ENCODE data around the gene CLSTN2. TPM values are rescaled to one million over a fixed set of nuclear protein-coding genes. Genes with fewer than 3 reads are reported as not detected.

CLSTN2 gene
- total and polyA plus RNA-seq, 2 of the 8 experiments (the other 6 are each of a cell fraction or from before 2014, with no cell fraction given), result 0.39 to 0.52 TPM

GRCh38 chr3:140626856-140627255 is 691.9 kb downstream of the CLSTN2 start:
- ChIA-PET POLR2A (ENCODE audit: partially characterized antibody) (no interaction called here), CTCF (ENCODE audit: partially characterized antibody) (interaction anchor here (0.9 to 1.1 kb wide), 2 partner anchors 32 to 127 kb away, joined by 3 read pairs; no protein-coding TSS in a partner anchor)
- H3K4me1 ChIP-seq (replicated peaks in 1 of 4; ENCODE audit: control insufficient read depth in 3 of 4, insufficient read depth in 4 of 4, low read length in 3 of 4), result no peaks in the 10 kb centered on the region
- H3K14ac ChIP-seq (ENCODE audit: insufficient read length), result no peak overlapping the region
- H4K91ac ChIP-seq (replicated peaks; ENCODE audit: insufficient read length, low read length), result no peak overlapping the region
- H4K20me1 ChIP-seq (replicated peaks in 1 of 2; ENCODE audit: control insufficient read depth in 1 of 2, insufficient read depth in 2 of 2, low read length in 2 of 2), result no peaks in the 10 kb centered on the region
- no peak overlapping the region for H2AFZ ChIP-seq (ENCODE audit: low read length)
- no peak overlapping the region for H2BK12ac ChIP-seq (ENCODE audit: low read depth, low read length)
- no peaks in the 10 kb centered on the region for H3K27me3 ChIP-seq (replicated peaks in 1 of 4; ENCODE audit: control insufficient read depth in 3 of 4, extremely low read depth in 1 of 4, insufficient read depth in 3 of 4, low read length in 3 of 4)
- no peaks in the 10 kb centered on the region for H3K36me3 ChIP-seq (ENCODE audit: control insufficient read depth in 2 of 4, insufficient read depth in 4 of 4, low read length in 3 of 4)
- no peak overlapping the region for H2BK20ac ChIP-seq (ENCODE audit: low read length)
- H4K8ac ChIP-seq (ENCODE audit: extremely low read depth, insufficient read depth, low read length), result 0 out of 2 replicates have a peak overlapping the region, but pooled peaks have one; percentile 51
- H3K9me3 ChIP-seq (ENCODE audit: insufficient read depth in 2 of 2, low read depth in 1 of 2, low read length in 1 of 2), result no peaks in the 10 kb centered on the region
- no peak overlapping the region for H3K23ac ChIP-seq (ENCODE audit: insufficient read length)
- H3K79me2 ChIP-seq (ENCODE audit: control insufficient read depth in 1 of 2, insufficient read depth in 2 of 2, low read length in 2 of 2), result no peaks in the 10 kb centered on the region
- FAIRE-seq, result no peak
- no peak overlapping the region for H2BK5ac ChIP-seq (ENCODE audit: low read depth, low read length)
- no peak overlapping the region for H2BK120ac ChIP-seq (replicated peaks; ENCODE audit: low read depth, low read length)
- no peak overlapping the region for H2BK15ac ChIP-seq (ENCODE audit: low read length)
- H3K79me1 ChIP-seq (ENCODE audit: low read depth, low read length), result no peaks in the 10 kb centered on the region
- H2AK5ac ChIP-seq (ENCODE audit: low read depth, low read length), result no peak overlapping the region
- no peak overlapping the region for H3K4me2 ChIP-seq (ENCODE audit: insufficient read depth in 1 of 2, low read depth in 2 of 2, low read length in 2 of 2)
- H3K27ac ChIP-seq (ENCODE audit: low read depth, low read length), result no peak overlapping the region
- no peak overlapping the region for H3K9ac ChIP-seq (replicated peaks in 1 of 4; ENCODE audit: extremely low read depth in 1 of 4, low read depth in 3 of 4, low read length in 3 of 4)
- H3K56ac ChIP-seq (replicated peaks; ENCODE audit: insufficient read length, low read depth, low read length), result no peak overlapping the region
- H3K4me3 ChIP-seq (ENCODE audit: extremely low read depth in 1 of 4, insufficient read depth in 2 of 4, low read depth in 3 of 4, low read length in 4 of 4), result no peak overlapping the region
- H3K4ac ChIP-seq (replicated peaks; ENCODE audit: insufficient read length, low read depth, low read length), result no peak overlapping the region
- WGBS, 2 experiments (ENCODE audit: extremely low coverage in 1 of 2, insufficient coverage in 1 of 2, insufficient read length in 1 of 2, insufficient replicate concordance in 2 of 2, low coverage in 1 of 2, low lambda C conversion rate in 2 of 2, missing lambda C conversion rate in 1 of 2), result 90% methylated on average over 7 of the region's 7 CpGs; no CpG with 5 or more reads in 1 of the 2 experiments
- H3K23me2 ChIP-seq (ENCODE audit: low read depth, low read length), result no peaks in the 10 kb centered on the region
- H3K18ac ChIP-seq (ENCODE audit: extremely low read depth, low read length), result no peak overlapping the region
- DNase-seq (ENCODE audit: low read depth in 1 of 2, low spot score in 2 of 2), result no peak
- H4K5ac ChIP-seq (ENCODE audit: insufficient read length, low read depth, low read length), result no peak overlapping the region
- TF ChIP-seq, protein P1, sequence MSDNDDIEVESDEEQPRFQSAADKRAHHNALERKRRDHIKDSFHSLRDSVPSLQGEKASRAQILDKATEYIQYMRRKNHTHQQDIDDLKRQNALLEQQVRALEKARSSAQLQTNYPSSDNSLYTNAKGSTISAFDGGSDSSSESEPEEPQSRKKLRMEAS (IDR thresholded peaks at IDR 0.05), result no peak
- TF ChIP-seq TEAD4 (IDR thresholded peaks at IDR 0.05; ENCODE audit: low read depth, low read length) (no peak), RBBP5 (IDR thresholded peaks at IDR 0.05; ENCODE audit: borderline replicate concordance, low read depth, low read length) (no peak), BCL11A (IDR thresholded peaks at IDR 0.05; ENCODE audit: low read depth in 2 of 2, low read length in 2 of 2) (no peak), SP1 (IDR thresholded peaks at IDR 0.05; ENCODE audit: low read depth, low read length) (no peak), EZH2 (IDR thresholded peaks at IDR 0.05; ENCODE audit: low read depth, low read length, severe bottlenecking) (no peak), NRF1 (IDR thresholded peaks at IDR 0.05; ENCODE audit: low read depth, low read length) (no peak), EGR1 (IDR thresholded peaks at IDR 0.05; ENCODE audit: borderline replicate concordance, low read depth, low read length) (no peak), KDM1A (IDR thresholded peaks at IDR 0.05; ENCODE audit: borderline replicate concordance, low read length) (no peak), EP300 (IDR thresholded peaks at IDR 0.05; ENCODE audit: borderline replicate concordance in 1 of 2, low read depth in 2 of 2, low read length in 2 of 2) (no peak), CBX8 (IDR thresholded peaks at IDR 0.05; ENCODE audit: borderline replicate concordance, low read depth, low read length) (no peak), SUZ12 (IDR thresholded peaks at IDR 0.05; ENCODE audit: low read length) (no peak), MAFK (IDR thresholded peaks at IDR 0.05; ENCODE audit: low read depth, low read length) (no peak), SP4 (IDR thresholded peaks at IDR 0.05; ENCODE audit: low read length) (no peak), YY1 (IDR thresholded peaks at IDR 0.05; ENCODE audit: low read depth, low read length) (no peak)

All from H1 (cell line).